GM12878 (cell line): ENCODE data around the gene CLCN7. TPM values are rescaled to one million over a fixed set of nuclear protein-coding genes. Genes with fewer than 3 reads are reported as not detected.

Experiments used
- CEBPB ChIP-seq, 2 experiments: fragments of 150-350 bp in 1 of 2; IDR thresholded peaks; 2 replicates each; pipeline ENCODE4 v1.6.1; 2012 to 2014; ENCODE audit warnings: low read depth in 2 of 2, low read length in 2 of 2, borderline replicate concordance in 1 of 2, inconsistent platforms in 1 of 2
- KAT2A ChIP-seq: conservative IDR thresholded peaks from 2 replicates; pipeline ENCODE4 v1.6.1; 2011; ENCODE audit warnings: low read depth, low read length; ENCODE audit not compliant: control insufficient read depth
- KLF5 ChIP-seq: fragments of 450-650 bp; IDR thresholded peaks from 2 replicates; pipeline ENCODE4 v1.6.1; 2014; ENCODE audit warnings: mild to moderate bottlenecking; ENCODE audit not compliant: partially characterized antibody
- NBN ChIP-seq: fragments of 450-650 bp; IDR thresholded peaks from 2 replicates; pipeline ENCODE4 v1.6.1; 2016
- NFIC ChIP-seq: IDR thresholded peaks from 2 replicates; pipeline ENCODE4 v1.6.1; 2012; ENCODE audit warnings: low read depth, mild to moderate bottlenecking, inconsistent platforms, low read length, moderate library complexity
- NFYA ChIP-seq: IDR thresholded peaks from 2 replicates; pipeline ENCODE4 v1.6.1; 2011; ENCODE audit warnings: low read depth, mild to moderate bottlenecking, low read length, improper control_type of control experiment, borderline replicate concordance
- RB1 ChIP-seq: fragments of 450-650 bp; formaldehyde crosslinking; IDR thresholded peaks from 2 replicates; pipeline ENCODE4 v1.6.1; 2017; ENCODE audit warnings: mild to moderate bottlenecking, borderline replicate concordance
- SPI1 ChIP-seq: IDR thresholded peaks from 2 replicates; pipeline ENCODE4 v1.6.1; 2011; ENCODE audit warnings: low read depth, mild to moderate bottlenecking, low read length, moderate library complexity, borderline replicate concordance; ENCODE audit not compliant: insufficient read depth
- STAT3 ChIP-seq: IDR thresholded peaks from 2 replicates; pipeline ENCODE4 v1.6.1; 2011; ENCODE audit warnings: low read depth, low read length, improper control_type of control experiment
- TBL1XR1 ChIP-seq: IDR thresholded peaks from 2 replicates; pipeline ENCODE4 v1.6.1; 2012; ENCODE audit warnings: low read depth, low read length, improper control_type of control experiment
- YBX1 ChIP-seq: fragments of 450-650 bp; IDR thresholded peaks from 2 replicates; pipeline ENCODE4 v1.6.1; 2016; ENCODE audit warnings: antibody characterized with exemption
- ZNF274 ChIP-seq: IDR thresholded peaks from one replicate; pipeline ENCODE4 v1.8.0; 2011; ENCODE audit not compliant: insufficient read length, insufficient read depth
- polyA plus RNA-seq, 11 experiments: library from polyadenylated mRNA; depleted of rRNA in 4 of 11; unstranded in 6 of 11; stranded (reverse) in 5 of 11; fragments of >200 nt; fragmentation: Nextera tagmentation in 4 of 11; fragmentation: Illumina TruSeq in 1 of 11; extraction: Ambion mirVana in 4 of 11; extraction: Trizol in 1 of 11; gene quantifications; 1 replicate in 1 of 11; 2 replicates in 10 of 11; pipeline versions ENCODE4 v1.2.1 to v1.2.3, GENCODE V29; 2011 to 2016; ENCODE audit warnings: inconsistent platforms in 2 of 11, missing spikeins in 2 of 11, low read depth in 1 of 11
- total RNA-seq, 4 experiments: library from RNA; depleted of rRNA in 3 of 4; stranded (reverse); fragments of >200 nt in 3 of 4; fragmentation: Illumina TruSeq in 1 of 4; extraction: Trizol in 1 of 4; gene quantifications; 2 replicates each; pipeline versions ENCODE4 v1.2.1 to v1.2.3, GENCODE V29; 2013 to 2021
- TF ChIP-seq, protein P1 (sequence below): fragments of 450-650 bp; IDR thresholded peaks from 2 replicates; pipeline ENCODE4 v1.6.1; 2018; ENCODE audit warnings: borderline replicate concordance, mild to moderate bottlenecking; ENCODE audit not compliant: partially characterized antibody
- TF ChIP-seq, protein P2 (sequence below): fragments of 150-350 bp; IDR thresholded peaks from 2 replicates; pipeline ENCODE4 v1.6.1; 2014; ENCODE audit warnings: mild to moderate bottlenecking, low read depth, low read length
- TF ChIP-seq, protein P3 (sequence below): IDR thresholded peaks from 2 replicates; pipeline ENCODE4 v1.6.1; 2012; ENCODE audit warnings: mild to moderate bottlenecking, low read depth, low read length
- TF ChIP-seq, protein P4 (sequence below): fragments of 450-650 bp; IDR thresholded peaks from 2 replicates; pipeline ENCODE4 v1.6.1; 2017; ENCODE audit warnings: borderline replicate concordance
- TF ChIP-seq, protein P5 (sequence below): fragments of 150-350 bp; IDR thresholded peaks from 2 replicates; pipeline ENCODE4 v1.6.1; 2016; ENCODE audit warnings: low read depth, low read length

CLCN7 gene
- total and polyA plus RNA-seq, 10 of the 15 experiments (the other 5 are each of a cell fraction or from before 2014, with no cell fraction given), result 0.04 to 62.5 (median 19.9) TPM

DNA sequence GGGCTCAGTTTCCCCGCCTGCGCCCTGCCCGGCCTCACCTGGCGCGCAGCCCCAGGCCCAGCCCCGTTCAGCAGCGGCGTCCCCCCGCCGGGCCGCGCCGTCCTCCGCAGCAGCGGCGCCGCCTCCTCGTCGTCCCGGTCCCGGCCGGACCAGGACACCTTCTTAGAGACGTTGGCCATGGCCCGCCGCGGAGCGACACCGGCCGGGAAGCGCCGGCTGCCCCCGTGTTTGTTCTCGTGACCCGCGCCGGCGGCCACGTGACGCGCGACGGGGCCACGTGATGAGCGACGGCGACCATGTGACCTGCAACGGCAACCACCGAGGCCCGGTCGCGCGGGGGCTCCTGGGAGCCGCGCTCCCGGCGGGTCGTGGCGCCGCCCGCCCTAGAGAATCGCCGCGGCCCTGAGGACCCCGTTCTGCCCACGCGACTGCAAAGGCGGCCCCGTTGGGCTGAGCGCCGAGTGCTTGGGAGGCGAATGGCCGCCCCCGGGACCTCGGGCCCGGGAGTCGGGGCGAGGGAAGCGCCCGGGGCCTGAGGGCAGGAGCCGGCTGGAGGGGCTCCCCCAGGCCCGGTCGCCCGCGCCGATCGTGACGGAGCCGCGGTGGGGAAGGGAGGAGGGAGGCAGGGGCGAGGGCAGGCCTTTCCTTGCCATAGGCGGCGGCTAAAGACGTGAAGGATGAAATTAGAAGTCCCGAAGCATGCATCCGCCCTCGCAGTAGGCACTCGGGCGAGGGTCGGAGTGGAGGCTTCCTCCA is at the start of gene CLCN7 (continued):
- TF ChIP-seq, protein P1, sequence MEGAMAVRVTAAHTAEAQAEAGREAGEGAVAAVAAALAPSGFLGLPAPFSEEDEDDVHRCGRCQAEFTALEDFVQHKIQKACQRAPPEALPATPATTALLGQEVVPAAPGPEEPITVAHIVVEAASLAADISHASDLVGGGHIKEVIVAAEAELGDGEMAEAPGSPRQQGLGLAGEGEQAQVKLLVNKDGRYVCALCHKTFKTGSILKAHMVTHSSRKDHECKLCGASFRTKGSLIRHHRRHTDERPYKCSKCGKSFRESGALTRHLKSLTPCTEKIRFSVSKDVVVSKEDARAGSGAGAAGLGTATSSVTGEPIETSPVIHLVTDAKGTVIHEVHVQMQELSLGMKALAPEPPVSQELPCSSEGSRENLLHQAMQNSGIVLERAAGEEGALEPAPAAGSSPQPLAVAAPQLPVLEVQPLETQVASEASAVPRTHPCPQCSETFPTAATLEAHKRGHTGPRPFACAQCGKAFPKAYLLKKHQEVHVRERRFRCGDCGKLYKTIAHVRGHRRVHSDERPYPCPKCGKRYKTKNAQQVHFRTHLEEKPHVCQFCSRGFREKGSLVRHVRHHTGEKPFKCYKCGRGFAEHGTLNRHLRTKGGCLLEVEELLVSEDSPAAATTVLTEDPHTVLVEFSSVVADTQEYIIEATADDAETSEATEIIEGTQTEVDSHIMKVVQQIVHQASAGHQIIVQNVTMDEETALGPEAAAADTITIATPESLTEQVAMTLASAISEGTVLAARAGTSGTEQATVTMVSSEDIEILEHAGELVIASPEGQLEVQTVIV, result no peak
- peak; percentile 83 for TF ChIP-seq NFIC
- TF ChIP-seq STAT3, result no peak
- TF ChIP-seq, protein P2, sequence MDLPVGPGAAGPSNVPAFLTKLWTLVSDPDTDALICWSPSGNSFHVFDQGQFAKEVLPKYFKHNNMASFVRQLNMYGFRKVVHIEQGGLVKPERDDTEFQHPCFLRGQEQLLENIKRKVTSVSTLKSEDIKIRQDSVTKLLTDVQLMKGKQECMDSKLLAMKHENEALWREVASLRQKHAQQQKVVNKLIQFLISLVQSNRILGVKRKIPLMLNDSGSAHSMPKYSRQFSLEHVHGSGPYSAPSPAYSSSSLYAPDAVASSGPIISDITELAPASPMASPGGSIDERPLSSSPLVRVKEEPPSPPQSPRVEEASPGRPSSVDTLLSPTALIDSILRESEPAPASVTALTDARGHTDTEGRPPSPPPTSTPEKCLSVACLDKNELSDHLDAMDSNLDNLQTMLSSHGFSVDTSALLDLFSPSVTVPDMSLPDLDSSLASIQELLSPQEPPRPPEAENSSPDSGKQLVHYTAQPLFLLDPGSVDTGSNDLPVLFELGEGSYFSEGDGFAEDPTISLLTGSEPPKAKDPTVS, result no peak
- TF ChIP-seq, protein P3, sequence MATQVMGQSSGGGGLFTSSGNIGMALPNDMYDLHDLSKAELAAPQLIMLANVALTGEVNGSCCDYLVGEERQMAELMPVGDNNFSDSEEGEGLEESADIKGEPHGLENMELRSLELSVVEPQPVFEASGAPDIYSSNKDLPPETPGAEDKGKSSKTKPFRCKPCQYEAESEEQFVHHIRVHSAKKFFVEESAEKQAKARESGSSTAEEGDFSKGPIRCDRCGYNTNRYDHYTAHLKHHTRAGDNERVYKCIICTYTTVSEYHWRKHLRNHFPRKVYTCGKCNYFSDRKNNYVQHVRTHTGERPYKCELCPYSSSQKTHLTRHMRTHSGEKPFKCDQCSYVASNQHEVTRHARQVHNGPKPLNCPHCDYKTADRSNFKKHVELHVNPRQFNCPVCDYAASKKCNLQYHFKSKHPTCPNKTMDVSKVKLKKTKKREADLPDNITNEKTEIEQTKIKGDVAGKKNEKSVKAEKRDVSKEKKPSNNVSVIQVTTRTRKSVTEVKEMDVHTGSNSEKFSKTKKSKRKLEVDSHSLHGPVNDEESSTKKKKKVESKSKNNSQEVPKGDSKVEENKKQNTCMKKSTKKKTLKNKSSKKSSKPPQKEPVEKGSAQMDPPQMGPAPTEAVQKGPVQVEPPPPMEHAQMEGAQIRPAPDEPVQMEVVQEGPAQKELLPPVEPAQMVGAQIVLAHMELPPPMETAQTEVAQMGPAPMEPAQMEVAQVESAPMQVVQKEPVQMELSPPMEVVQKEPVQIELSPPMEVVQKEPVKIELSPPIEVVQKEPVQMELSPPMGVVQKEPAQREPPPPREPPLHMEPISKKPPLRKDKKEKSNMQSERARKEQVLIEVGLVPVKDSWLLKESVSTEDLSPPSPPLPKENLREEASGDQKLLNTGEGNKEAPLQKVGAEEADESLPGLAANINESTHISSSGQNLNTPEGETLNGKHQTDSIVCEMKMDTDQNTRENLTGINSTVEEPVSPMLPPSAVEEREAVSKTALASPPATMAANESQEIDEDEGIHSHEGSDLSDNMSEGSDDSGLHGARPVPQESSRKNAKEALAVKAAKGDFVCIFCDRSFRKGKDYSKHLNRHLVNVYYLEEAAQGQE, result no peak
- TF ChIP-seq CEBPB (IDR thresholded peaks at IDR 0.05; ENCODE audit: borderline replicate concordance in 1 of 2, low read depth in 2 of 2, low read length in 2 of 2), result no peak
- TF ChIP-seq YBX1, result no peak
- TF ChIP-seq KLF5, result no peak
- TF ChIP-seq, protein P4, sequence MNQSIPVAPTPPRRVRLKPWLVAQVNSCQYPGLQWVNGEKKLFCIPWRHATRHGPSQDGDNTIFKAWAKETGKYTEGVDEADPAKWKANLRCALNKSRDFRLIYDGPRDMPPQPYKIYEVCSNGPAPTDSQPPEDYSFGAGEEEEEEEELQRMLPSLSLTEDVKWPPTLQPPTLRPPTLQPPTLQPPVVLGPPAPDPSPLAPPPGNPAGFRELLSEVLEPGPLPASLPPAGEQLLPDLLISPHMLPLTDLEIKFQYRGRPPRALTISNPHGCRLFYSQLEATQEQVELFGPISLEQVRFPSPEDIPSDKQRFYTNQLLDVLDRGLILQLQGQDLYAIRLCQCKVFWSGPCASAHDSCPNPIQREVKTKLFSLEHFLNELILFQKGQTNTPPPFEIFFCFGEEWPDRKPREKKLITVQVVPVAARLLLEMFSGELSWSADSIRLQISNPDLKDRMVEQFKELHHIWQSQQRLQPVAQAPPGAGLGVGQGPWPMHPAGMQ, result no peak
- TF ChIP-seq TBL1XR1, result peak; percentile 92
- TF ChIP-seq, protein P5, sequence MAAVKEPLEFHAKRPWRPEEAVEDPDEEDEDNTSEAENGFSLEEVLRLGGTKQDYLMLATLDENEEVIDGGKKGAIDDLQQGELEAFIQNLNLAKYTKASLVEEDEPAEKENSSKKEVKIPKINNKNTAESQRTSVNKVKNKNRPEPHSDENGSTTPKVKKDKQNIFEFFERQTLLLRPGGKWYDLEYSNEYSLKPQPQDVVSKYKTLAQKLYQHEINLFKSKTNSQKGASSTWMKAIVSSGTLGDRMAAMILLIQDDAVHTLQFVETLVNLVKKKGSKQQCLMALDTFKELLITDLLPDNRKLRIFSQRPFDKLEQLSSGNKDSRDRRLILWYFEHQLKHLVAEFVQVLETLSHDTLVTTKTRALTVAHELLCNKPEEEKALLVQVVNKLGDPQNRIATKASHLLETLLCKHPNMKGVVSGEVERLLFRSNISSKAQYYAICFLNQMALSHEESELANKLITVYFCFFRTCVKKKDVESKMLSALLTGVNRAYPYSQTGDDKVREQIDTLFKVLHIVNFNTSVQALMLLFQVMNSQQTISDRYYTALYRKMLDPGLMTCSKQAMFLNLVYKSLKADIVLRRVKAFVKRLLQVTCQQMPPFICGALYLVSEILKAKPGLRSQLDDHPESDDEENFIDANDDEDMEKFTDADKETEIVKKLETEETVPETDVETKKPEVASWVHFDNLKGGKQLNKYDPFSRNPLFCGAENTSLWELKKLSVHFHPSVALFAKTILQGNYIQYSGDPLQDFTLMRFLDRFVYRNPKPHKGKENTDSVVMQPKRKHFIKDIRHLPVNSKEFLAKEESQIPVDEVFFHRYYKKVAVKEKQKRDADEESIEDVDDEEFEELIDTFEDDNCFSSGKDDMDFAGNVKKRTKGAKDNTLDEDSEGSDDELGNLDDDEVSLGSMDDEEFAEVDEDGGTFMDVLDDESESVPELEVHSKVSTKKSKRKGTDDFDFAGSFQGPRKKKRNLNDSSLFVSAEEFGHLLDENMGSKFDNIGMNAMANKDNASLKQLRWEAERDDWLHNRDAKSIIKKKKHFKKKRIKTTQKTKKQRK, result no peak
- TF ChIP-seq RB1, result peak; percentile 67; the same call in 1 of the 2 replicates
- no peak for TF ChIP-seq SPI1
- no peak for TF ChIP-seq NFYA
- TF ChIP-seq NBN, result no peak
- no peak for TF ChIP-seq KAT2A
- no peak for TF ChIP-seq ZNF274
